ENCODE data around the gene AATK. TPM values are rescaled to one million over a fixed set of nuclear protein-coding genes. Genes with fewer than 3 reads are reported as not detected.

The AATK gene
- total RNA-seq, 1 donor from 2014 or later = 0.67 TPM

DNA sequence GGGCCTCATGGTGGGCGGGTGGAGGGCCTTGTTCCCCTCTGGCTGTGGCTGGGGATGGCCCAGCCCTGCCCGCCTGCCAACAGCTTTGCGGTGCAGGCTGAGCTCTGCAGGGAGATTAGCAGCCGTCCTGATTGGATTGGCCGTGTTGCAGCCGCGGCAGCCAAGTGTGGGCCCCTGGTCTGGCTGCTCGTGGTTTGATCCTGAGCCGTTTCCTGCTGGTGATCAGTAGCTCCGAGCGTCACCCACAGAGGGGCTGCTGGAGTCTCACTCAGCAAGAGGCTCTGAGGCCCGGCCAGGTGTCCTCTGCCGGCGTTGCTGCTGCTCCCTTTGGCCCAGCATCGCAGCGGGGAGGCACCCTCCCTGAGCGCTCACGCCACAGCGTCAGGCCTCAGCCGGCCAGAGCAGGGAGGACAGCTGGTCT is 98.6 kb downstream of the AATK start:
- H3K27ac Mint-ChIP-seq (ENCODE audit: unreplicated experiment) = no peak overlapping the region
- peaks cover 37% of the 10 kb centered on the region for H3K4me1 Mint-ChIP-seq (ENCODE audit: low read depth)
- TF ChIP-seq, protein P1, sequence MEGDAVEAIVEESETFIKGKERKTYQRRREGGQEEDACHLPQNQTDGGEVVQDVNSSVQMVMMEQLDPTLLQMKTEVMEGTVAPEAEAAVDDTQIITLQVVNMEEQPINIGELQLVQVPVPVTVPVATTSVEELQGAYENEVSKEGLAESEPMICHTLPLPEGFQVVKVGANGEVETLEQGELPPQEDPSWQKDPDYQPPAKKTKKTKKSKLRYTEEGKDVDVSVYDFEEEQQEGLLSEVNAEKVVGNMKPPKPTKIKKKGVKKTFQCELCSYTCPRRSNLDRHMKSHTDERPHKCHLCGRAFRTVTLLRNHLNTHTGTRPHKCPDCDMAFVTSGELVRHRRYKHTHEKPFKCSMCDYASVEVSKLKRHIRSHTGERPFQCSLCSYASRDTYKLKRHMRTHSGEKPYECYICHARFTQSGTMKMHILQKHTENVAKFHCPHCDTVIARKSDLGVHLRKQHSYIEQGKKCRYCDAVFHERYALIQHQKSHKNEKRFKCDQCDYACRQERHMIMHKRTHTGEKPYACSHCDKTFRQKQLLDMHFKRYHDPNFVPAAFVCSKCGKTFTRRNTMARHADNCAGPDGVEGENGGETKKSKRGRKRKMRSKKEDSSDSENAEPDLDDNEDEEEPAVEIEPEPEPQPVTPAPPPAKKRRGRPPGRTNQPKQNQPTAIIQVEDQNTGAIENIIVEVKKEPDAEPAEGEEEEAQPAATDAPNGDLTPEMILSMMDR (IDR thresholded peaks at IDR 0.05) = no peak
- H3K4me3 Mint-ChIP-seq (ENCODE audit: unreplicated experiment) = no peak overlapping the region
- H3K27me3 Mint-ChIP-seq (ENCODE audit: low read depth) = no peaks in the 10 kb centered on the region
- no peaks in the 10 kb centered on the region for H3K9me3 Mint-ChIP-seq (ENCODE audit: low read depth)
- no peak for DNase-seq (ENCODE audit: low spot score)
- H3K36me3 Mint-ChIP-seq (ENCODE audit: low read depth) = no peaks in the 10 kb centered on the region

Small RNA genes lying within 50 kb of the gene (microRNA-seq; reads per million reads assigned to microRNA genes)
- gene MIR1250 (ENCODE audit: borderline number of aligned reads) = not detected
- not detected for gene MIR3065 (ENCODE audit: borderline number of aligned reads)
- not detected for gene MIR338 (ENCODE audit: borderline number of aligned reads)
- gene MIR657 (ENCODE audit: borderline number of aligned reads) = not detected

Other genes starting within 250 kb of the AATK start
- 27.6 to 33.0 TPM (median 28.4 TPM) in 3 replicates for gene CHMP6, start 174.4 kb downstream of the AATK start, total RNA-seq
- gene BAIAP2, start 131.1 kb downstream of the AATK start, total RNA-seq = 28.9 to 43.6 TPM (median 29.5 TPM) in 3 replicates
- not detected in 3 replicates for gene PVALEF, start 714 bp downstream of the AATK start, total RNA-seq
- 8.2 to 9.6 TPM (median 8.5 TPM) in 3 replicates for gene CEP131, start 56.7 kb upstream of the AATK start, total RNA-seq
- 27.1 to 29.0 TPM (median 27.6 TPM) in 3 replicates for gene TEPSIN, start 72.8 kb upstream of the AATK start, total RNA-seq
- gene NDUFAF8, start 73.1 kb upstream of the AATK start, total RNA-seq = 36.1 to 58.9 TPM (median 39.7 TPM) in 3 replicates
- 115 to 147 TPM (median 116 TPM) in 3 replicates for gene SLC38A10, start 129.1 kb upstream of the AATK start, total RNA-seq
- gene BAHCC1, start 229.2 kb upstream of the AATK start, total RNA-seq = 20.6 to 32.3 TPM (median 22.7 TPM) in 3 replicates